OCI-LY1 (cell line): ENCODE measurements around the gene PDCD1LG2.

Experiments
- H2AFZ ChIP-seq: fragments of 200-600 bp; sonication (generic), shearing (Covaris generic); 2 replicates; pipeline ENCODE4 v1.6.0; 2014; ENCODE audit warnings: antibody characterized with exemption, mild to moderate bottlenecking, low read length
- H3F3A ChIP-seq: fragments of 200-600 bp; sonication (generic), shearing (Covaris generic); 2 replicates; pipeline ENCODE4 v1.6.0; 2014; ENCODE audit warnings: mild to moderate bottlenecking, antibody characterized with exemption, low read length, moderate library complexity; ENCODE audit not compliant: insufficient read depth
- H3K27ac ChIP-seq: fragments of 200-600 bp; sonication (generic); 2 replicates; pipeline ENCODE4 v1.5.1; 2014; ENCODE audit warnings: low read length, mixed run types, mild to moderate bottlenecking, low read depth; ENCODE audit not compliant: poor library complexity, severe bottlenecking
- H3K27me3 ChIP-seq: fragments of 200-600 bp; sonication (generic); 2 replicates; pipeline ENCODE4 v1.6.0; 2014; ENCODE audit warnings: antibody characterized with exemption, mild to moderate bottlenecking, low read length, moderate library complexity; ENCODE audit not compliant: insufficient read depth
- H3K36me3 ChIP-seq: fragments of 200-600 bp; sonication (generic); 2 replicates; pipeline ENCODE4 v1.6.1; 2014; ENCODE audit warnings: mild to moderate bottlenecking, antibody characterized with exemption, low read length, moderate library complexity, mixed read lengths; ENCODE audit not compliant: insufficient read depth
- H3K4me1 ChIP-seq: fragments of 200-600 bp; sonication (generic); 2 replicates; pipeline ENCODE4 v1.5.1; 2014; ENCODE audit warnings: mild to moderate bottlenecking, low read length, moderate library complexity; ENCODE audit not compliant: insufficient read depth, severe bottlenecking
- H3K4me2 ChIP-seq: fragments of 200-600 bp; sonication (generic), shearing (Covaris generic); 2 replicates; pipeline ENCODE4 v1.6.1; 2014; ENCODE audit warnings: low read length
- H3K4me3 ChIP-seq: fragments of 200-600 bp; sonication (generic); 2 replicates; pipeline ENCODE4 v1.5.1; 2014; ENCODE audit warnings: low read length, low read depth, mild to moderate bottlenecking, mixed read lengths; ENCODE audit not compliant: poor library complexity, severe bottlenecking
- H3K79me2 ChIP-seq: fragments of 200-600 bp; shearing (Covaris generic); 2 replicates; pipeline ENCODE4 v1.6.1; 2016; ENCODE audit warnings: mixed run types, low read length, mixed read lengths; ENCODE audit not compliant: insufficient read depth
- H3K9ac ChIP-seq: fragments of 200-600 bp; sonication (generic), shearing (Covaris generic); 2 replicates; pipeline ENCODE4 v1.6.1; 2014; ENCODE audit warnings: mild to moderate bottlenecking, low read length, mixed read lengths
- H3K9me2 ChIP-seq: fragments of 200-600 bp; sonication (generic), shearing (Covaris generic); 2 replicates; pipeline ENCODE4 v1.6.1; 2014; ENCODE audit warnings: low read depth, mild to moderate bottlenecking, low read length, mixed read lengths
- H3K9me3 ChIP-seq: fragments of 200-600 bp; shearing (Covaris generic); 2 replicates; pipeline ENCODE4 v1.6.1; 2014; ENCODE audit warnings: low read length, mixed read lengths
- H4K20me1 ChIP-seq: fragments of 200-600 bp; sonication (generic), shearing (Covaris generic); 2 replicates; pipeline ENCODE4 v1.6.0; 2016; ENCODE audit warnings: mild to moderate bottlenecking, low read length; ENCODE audit not compliant: insufficient read depth
- CTCF ChIP-seq: fragments of 200-600 bp; sonication (generic), shearing (Covaris generic); IDR thresholded peaks from 2 replicates; pipeline ENCODE4 v1.5.1; 2017; ENCODE audit warnings: mild to moderate bottlenecking, antibody characterized with exemption, low read length, moderate library complexity, mixed read lengths
- EZH2 ChIP-seq: fragments of 200-600 bp; sonication (generic), shearing (Covaris generic); IDR thresholded peaks from 2 replicates; pipeline ENCODE4 v1.8.0; 2017; ENCODE audit warnings: borderline replicate concordance, mixed run types, mild to moderate bottlenecking, antibody characterized with exemption, low read length, moderate library complexity, mixed read lengths

PDCD1LG2 gene

GRCh38 chr9:5575000-5575399, 64.7 kb downstream of the PDCD1LG2 start:
- TF ChIP-seq EZH2, result no peak
- no peak for TF ChIP-seq CTCF
- H3K9me3 ChIP-seq, result no peaks in the 10 kb centered on the region
- no peak overlapping the region for H3K4me2 ChIP-seq
- no peak overlapping the region for H3K9ac ChIP-seq
- no peak overlapping the region for H3K27ac ChIP-seq
- H3K36me3 ChIP-seq, result no peaks in the 10 kb centered on the region
- H3K4me3 ChIP-seq, result no peak overlapping the region
- H3K4me1 ChIP-seq, result peaks cover 11% of the 10 kb centered on the region
- no peaks in the 10 kb centered on the region for H4K20me1 ChIP-seq
- no peaks in the 10 kb centered on the region for H3F3A ChIP-seq
- no peak overlapping the region for H2AFZ ChIP-seq
- H3K9me2 ChIP-seq, result no peaks in the 10 kb centered on the region
- H3K27me3 ChIP-seq, result no peaks in the 10 kb centered on the region
- H3K79me2 ChIP-seq, result no peaks in the 10 kb centered on the region

GRCh38 chr9:5577225-5577624, 66.9 kb downstream of the PDCD1LG2 start:
- no peak overlapping the region for H3K27ac ChIP-seq
- peaks cover 13% of the 10 kb centered on the region for H3K4me1 ChIP-seq

GRCh38 chr9:5578018-5578697, 67.8 kb downstream of the PDCD1LG2 start:
- Histone ChIP-seq H3K9me2 (no peaks in the 10 kb centered on the region), H3K27ac (no peak overlapping the region), H3K9ac (no peak overlapping the region), H3K36me3 (no peaks in the 10 kb centered on the region), H3K9me3 (no peaks in the 10 kb centered on the region), H4K20me1 (no peaks in the 10 kb centered on the region), H3K79me2 (no peaks in the 10 kb centered on the region), H3K27me3 (no peaks in the 10 kb centered on the region), H3F3A (no peaks in the 10 kb centered on the region), H3K4me1 (peaks cover 22% of the 10 kb centered on the region), H2AFZ (no peak overlapping the region), H3K4me3 (no peak overlapping the region), H3K4me2 (no peak overlapping the region)
- TF ChIP-seq EZH2, result no peak
- TF ChIP-seq CTCF, result no peak

More at GRCh38 chr9:5577225-5577624, 66.9 kb downstream of the PDCD1LG2 start:
- H3K9me2 ChIP-seq, result no peaks in the 10 kb centered on the region
- H3K27me3 ChIP-seq, result no peaks in the 10 kb centered on the region
- no peaks in the 10 kb centered on the region for H4K20me1 ChIP-seq
- no peak overlapping the region for H3K4me2 ChIP-seq
- no peak overlapping the region for H2AFZ ChIP-seq
- H3K9ac ChIP-seq, result no peak overlapping the region
- no peak overlapping the region for H3K4me3 ChIP-seq
- no peaks in the 10 kb centered on the region for H3K79me2 ChIP-seq
- H3K9me3 ChIP-seq, result no peaks in the 10 kb centered on the region
- no peaks in the 10 kb centered on the region for H3K36me3 ChIP-seq
- TF ChIP-seq EZH2, result no peak
- no peak for TF ChIP-seq CTCF
- H3F3A ChIP-seq, result no peaks in the 10 kb centered on the region
